ENCODE measurements around the gene NRL.

Gene NRL

DNA sequence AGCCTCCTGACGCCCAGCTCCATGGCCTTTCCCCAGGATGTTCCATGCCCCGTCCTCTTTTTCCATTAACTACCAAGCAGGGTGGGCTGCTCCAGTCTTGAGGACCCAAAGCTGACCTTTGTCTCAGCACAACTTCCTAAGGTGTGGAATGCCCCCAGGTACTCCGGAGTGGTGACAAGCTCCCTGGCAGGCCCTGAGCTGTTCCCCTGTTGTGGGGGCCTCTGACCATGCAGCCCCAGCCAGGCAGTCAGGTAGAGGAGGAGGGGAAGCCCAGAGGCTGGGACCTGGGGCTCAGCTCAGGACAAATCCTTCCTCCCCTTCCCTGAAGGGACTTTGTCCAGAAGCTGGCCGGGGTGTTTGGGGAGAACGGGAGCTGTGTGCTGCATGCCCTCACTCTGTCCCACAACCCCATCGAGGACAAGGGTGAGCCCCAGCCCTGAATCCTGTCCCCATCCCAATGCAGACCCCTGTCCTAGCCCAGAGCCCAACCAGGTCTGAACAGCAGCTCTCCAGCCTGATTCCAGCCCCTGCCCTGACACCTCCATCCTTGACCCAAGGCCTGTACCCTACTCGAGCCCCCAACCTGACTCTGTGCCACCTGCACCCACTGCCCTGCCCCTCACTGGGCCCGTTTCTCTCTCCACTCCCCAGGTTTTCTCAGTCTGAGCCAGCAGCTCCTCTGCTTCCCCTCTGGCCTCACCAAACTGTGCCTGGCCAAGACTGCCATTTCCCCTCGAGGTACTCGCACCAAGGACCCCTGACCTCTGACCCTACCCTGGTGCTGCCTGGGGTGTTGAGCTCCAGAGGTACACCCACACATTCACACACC lies 58.6 kb downstream of the NRL start:
- Histone ChIP-seq H3K27ac (ENCODE audit: low read length) (no peak overlapping the region), H3K27me3 (ENCODE audit: low read depth, low read length) (no peaks in the 10 kb centered on the region), H3K36me3 (replicated peaks; ENCODE audit: low read depth, low read length) (no peaks in the 10 kb centered on the region), H4K20me1 (ENCODE audit: insufficient read depth, low read length) (peaks cover 5% of the 10 kb centered on the region; the same call in 1 of the 2 replicates), H3K4me3 (ENCODE audit: low read length) (no peak overlapping the region), H3K4me1 (ENCODE audit: low read length) (peaks cover 7% of the 10 kb centered on the region), H2AFZ (ENCODE audit: low read depth, low read length) (no peak overlapping the region), H3K4me2 (ENCODE audit: low read length) (no peak overlapping the region), H3K9me3 (ENCODE audit: insufficient read depth, low read length) (no peaks in the 10 kb centered on the region), H3K79me2 (ENCODE audit: low read length) (no peaks in the 10 kb centered on the region), H3K9ac (ENCODE audit: low read length) (no peak overlapping the region)
- TF ChIP-seq CTCF (IDR thresholded peaks at IDR 0.05; ENCODE audit: low read depth, low read length) (no peak), EZH2phosphoT487 (IDR thresholded peaks at IDR 0.05; ENCODE audit: low read depth) (no peak)

- TF ChIP-seq CTCF (IDR thresholded peaks at IDR 0.05; ENCODE audit: low read depth, low read length) (no peak), EZH2phosphoT487 (IDR thresholded peaks at IDR 0.05; ENCODE audit: low read depth) (no peak)
- Histone ChIP-seq H3K4me2 (ENCODE audit: low read length) (no peak overlapping the region), H3K79me2 (ENCODE audit: low read length) (no peaks in the 10 kb centered on the region), H3K27me3 (ENCODE audit: low read depth, low read length) (no peaks in the 10 kb centered on the region), H3K36me3 (replicated peaks; ENCODE audit: low read depth, low read length) (no peaks in the 10 kb centered on the region), H3K4me1 (ENCODE audit: low read length) (peaks cover 20% of the 10 kb centered on the region), H3K27ac (ENCODE audit: low read length) (no peak overlapping the region), H3K9ac (ENCODE audit: low read length) (no peak overlapping the region), H3K9me3 (ENCODE audit: insufficient read depth, low read length) (no peaks in the 10 kb centered on the region), H4K20me1 (ENCODE audit: insufficient read depth, low read length) (peaks cover 5% of the 10 kb centered on the region; the same call in 1 of the 2 replicates), H2AFZ (ENCODE audit: low read depth, low read length) (no peak overlapping the region), H3K4me3 (ENCODE audit: low read length) (no peak overlapping the region)
Measured at GRCh38 chr14:24054646-24055045, 60.1 kb downstream of the NRL start.

DNA sequence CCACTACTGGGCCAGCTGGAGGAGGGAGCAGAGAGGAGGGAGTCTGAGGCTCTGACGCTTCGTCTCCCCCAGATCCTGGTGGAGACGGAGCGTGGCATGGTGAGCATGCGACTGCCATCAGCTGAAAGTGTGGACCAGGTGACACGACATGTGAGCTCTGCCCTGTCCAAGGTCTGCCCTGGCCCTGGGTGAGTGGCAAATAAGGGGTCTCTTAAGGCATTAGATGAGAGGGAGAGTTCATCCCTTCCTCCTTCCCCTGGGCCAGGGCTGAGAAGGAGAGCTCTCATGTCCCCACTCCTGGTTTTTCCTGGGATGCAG lies 60.5 kb downstream of the NRL start:
- Histone ChIP-seq H3K79me2 (ENCODE audit: low read length) (no peaks in the 10 kb centered on the region), H2AFZ (ENCODE audit: low read depth, low read length) (no peak overlapping the region), H3K4me2 (ENCODE audit: low read length) (no peak overlapping the region), H3K9ac (ENCODE audit: low read length) (no peak overlapping the region), H3K9me3 (ENCODE audit: insufficient read depth, low read length) (no peaks in the 10 kb centered on the region), H4K20me1 (ENCODE audit: insufficient read depth, low read length) (peaks cover 5% of the 10 kb centered on the region; the same call in 1 of the 2 replicates), H3K4me1 (ENCODE audit: low read length) (peaks cover 23% of the 10 kb centered on the region), H3K36me3 (replicated peaks; ENCODE audit: low read depth, low read length) (no peaks in the 10 kb centered on the region), H3K27me3 (ENCODE audit: low read depth, low read length) (no peaks in the 10 kb centered on the region), H3K4me3 (ENCODE audit: low read length) (no peak overlapping the region), H3K27ac (ENCODE audit: low read length) (no peak overlapping the region)
- TF ChIP-seq CTCF (IDR thresholded peaks at IDR 0.05; ENCODE audit: low read depth, low read length) (no peak), EZH2phosphoT487 (IDR thresholded peaks at IDR 0.05; ENCODE audit: low read depth) (no peak)

- Histone ChIP-seq H3K9me3 (ENCODE audit: insufficient read depth, low read length) (no peaks in the 10 kb centered on the region), H2AFZ (ENCODE audit: low read depth, low read length) (no peak overlapping the region), H3K4me2 (ENCODE audit: low read length) (no peak overlapping the region), H3K9ac (ENCODE audit: low read length) (no peak overlapping the region), H3K27me3 (ENCODE audit: low read depth, low read length) (no peaks in the 10 kb centered on the region), H3K27ac (ENCODE audit: low read length) (no peak overlapping the region), H3K36me3 (replicated peaks; ENCODE audit: low read depth, low read length) (no peaks in the 10 kb centered on the region), H3K79me2 (ENCODE audit: low read length) (no peaks in the 10 kb centered on the region), H3K4me3 (ENCODE audit: low read length) (no peak overlapping the region), H3K4me1 (ENCODE audit: low read length) (peaks cover 28% of the 10 kb centered on the region), H4K20me1 (ENCODE audit: insufficient read depth, low read length) (peaks cover 5% of the 10 kb centered on the region; the same call in 1 of the 2 replicates)
- TF ChIP-seq CTCF (IDR thresholded peaks at IDR 0.05; ENCODE audit: low read depth, low read length): no peak
Measured at GRCh38 chr14:24053548-24054323, 61.0 kb downstream of the NRL start.
